K562 (cell line): ENCODE measurements around the gene SHISAL2A. TPM values are rescaled to one million over a fixed set of nuclear protein-coding genes. Genes with fewer than 3 reads are reported as not detected.

Experiments
- ATAC-seq: fragments of 200-7000 bp; cut with Tn5 transposase; 3 replicates; pipeline ENCODE4 v1.9.1; 2020; ENCODE audit warnings: moderate library complexity
- BruUV-seq: library from RNA; stranded (reverse); fragments of 400-500 nt; replicated peaks from 2 replicates; lab custom pipeline; 2021; lab: Mats Ljungman, UMichigan
- CTCF ChIA-PET: fragments of 300-600 bp; formaldehyde crosslinking; extraction: SDS; loops from one replicate; lab custom pipeline; 2021; ENCODE audit warnings: low intra/inter-chr PET ratio; lab: Yijun Ruan, JAX
- POLR2A ChIA-PET: fragments of 300-600, 350-650 bp; sonication (Branson Sonifier 250); formaldehyde crosslinking; extraction: SDS; loops from one replicate; lab custom pipeline; 2021; ENCODE audit warnings: antibody characterized with exemption, inconsistent platforms; lab: Yijun Ruan, JAX
- DNase-seq, 4 experiments: peaks; one replicate each; pipeline versions ENCODE4 v3.0.0 to v3.0.0-alpha.2; 2011 to 2018; ENCODE audit warnings: low spot score in 3 of 4, mixed read lengths in 3 of 4; ENCODE audit errors: extremely low read depth in 1 of 4
- FAIRE-seq: peaks from 2 replicates; lab custom pipeline; 2011; peaks lifted over from hg19 to GRCh38; lab: Jason Lieb, UNC
- H2AFZ ChIP-seq: 2 replicates; pipeline ENCODE4 v1.6.0; 2011; ENCODE audit warnings: low read depth, low read length, control low read depth, inconsistent platforms
- H3K27ac ChIP-seq: fragments of 200-600 bp; 3 replicates; pipeline ENCODE4 v1.8.0; 2011; ENCODE audit warnings: low read depth, mild to moderate bottlenecking, control low read depth, inconsistent platforms, low read length, moderate library complexity, mixed read lengths; ENCODE audit errors: extremely low read depth
- H3K27me3 ChIP-seq, 2 experiments: fragments of 300-600 bp in 1 of 2; 2 replicates in 1 of 2; 3 replicates in 1 of 2; pipeline versions ENCODE4 v1.6.0 to v1.8.0; 2011; ENCODE audit warnings: inconsistent platforms in 2 of 2, low read length in 2 of 2, mild to moderate bottlenecking in 1 of 2, mixed read lengths in 1 of 2, moderate library complexity in 1 of 2; ENCODE audit not compliant: control insufficient read depth in 2 of 2, insufficient read depth in 2 of 2
- H3K36me3 ChIP-seq: fragments of 300-600 bp; 3 replicates; pipeline ENCODE4 v1.8.0; 2011; ENCODE audit warnings: mild to moderate bottlenecking, low read length, inconsistent platforms; ENCODE audit not compliant: control insufficient read depth, insufficient read depth
- H3K4me1 ChIP-seq, 2 experiments: fragments of 200-600 bp in 1 of 2; replicated peaks in 1 of 2; 2 replicates in 1 of 2; 3 replicates in 1 of 2; pipeline versions ENCODE4 v1.5.1 to v1.8.0; 2011; ENCODE audit warnings: inconsistent platforms in 2 of 2, low read length in 2 of 2, mild to moderate bottlenecking in 1 of 2, mixed read lengths in 1 of 2, moderate library complexity in 1 of 2; ENCODE audit not compliant: control insufficient read depth in 2 of 2, insufficient read depth in 2 of 2
- H3K4me2 ChIP-seq: 2 replicates; pipeline ENCODE4 v1.6.1; 2011; ENCODE audit warnings: low read length, control low read depth, inconsistent platforms, mixed read lengths; ENCODE audit not compliant: insufficient read depth
- H3K4me3 ChIP-seq: fragments of 200-600 bp; sonication (generic), shearing (Covaris generic); 2 replicates; pipeline ENCODE4 v1.5.1; 2016; ENCODE audit warnings: control low read depth, inconsistent platforms
- H3K79me2 ChIP-seq: fragments of 200-600 bp; 3 replicates; pipeline ENCODE4 v1.8.0; 2011; ENCODE audit warnings: low read length, inconsistent platforms; ENCODE audit not compliant: control insufficient read depth, insufficient read depth
- H3K9ac ChIP-seq, 2 experiments: 2 replicates each; pipeline versions ENCODE4 v1.6.0 to v1.6.1; 2011; ENCODE audit warnings: low read depth in 2 of 2, low read length in 2 of 2, control low read depth in 1 of 2, inconsistent platforms in 1 of 2, mild to moderate bottlenecking in 1 of 2, mixed read lengths in 1 of 2; ENCODE audit not compliant: insufficient read depth in 1 of 2
- H3K9me1 ChIP-seq: one replicate; pipeline ENCODE4 v1.6.0; 2011; ENCODE audit warnings: inconsistent platforms, mild to moderate bottlenecking, low read length, moderate library complexity; ENCODE audit not compliant: control insufficient read depth, insufficient read depth
- H3K9me3 ChIP-seq: replicated peaks from 2 replicates; pipeline ENCODE4 v1.5.1; 2011; ENCODE audit warnings: low read depth, low read length, inconsistent platforms; ENCODE audit not compliant: control insufficient read depth, insufficient read depth
- H4K20me1 ChIP-seq: replicated peaks from 2 replicates; pipeline ENCODE4 v1.6.1; 2011; ENCODE audit warnings: low read length, inconsistent platforms, mixed read lengths; ENCODE audit not compliant: control insufficient read depth, insufficient read depth
- ARID1B ChIP-seq: fragments of 450-650 bp; IDR thresholded peaks from 2 replicates; pipeline ENCODE4 v1.6.1; 2016; ENCODE audit warnings: antibody characterized with exemption, mild to moderate bottlenecking, inconsistent platforms
- ARID3A ChIP-seq: IDR thresholded peaks from 2 replicates; pipeline ENCODE4 v1.6.1; 2012; ENCODE audit warnings: low read depth, low read length, improper control_type of control experiment, borderline replicate concordance
- CC2D1A ChIP-seq: fragments of 450-650 bp; IDR thresholded peaks from 2 replicates; pipeline ENCODE4 v1.6.1; 2017; ENCODE audit warnings: mild to moderate bottlenecking
- CREBBP ChIP-seq: IDR thresholded peaks from one replicate; pipeline ENCODE4 v1.6.1; 2012; ENCODE audit warnings: low read depth, mild to moderate bottlenecking, control low read depth, inconsistent platforms, low read length
- DDX20 ChIP-seq: fragments of 450-650 bp; IDR thresholded peaks from 2 replicates; pipeline ENCODE4 v1.6.1; 2016; ENCODE audit warnings: missing genetic modification characterization, low read depth, mild to moderate bottlenecking, missing compliant biosample characterization, moderate library complexity
- DPF2 ChIP-seq: fragments of 450-650 bp; IDR thresholded peaks from 2 replicates; pipeline ENCODE4 v1.6.1; 2016
- EP300 ChIP-seq: IDR thresholded peaks from 2 replicates; pipeline ENCODE4 v1.6.1; 2012; ENCODE audit warnings: low read length, improper control_type of control experiment
- GABPA ChIP-seq: fragments of 200-800 bp; sonication (Bioruptor generic); conservative IDR thresholded peaks from 2 replicates; pipeline ENCODE4 v1.6.1; 2016; ENCODE audit warnings: low read depth, missing genetic modification characterization, missing compliant biosample characterization
- MED1 ChIP-seq: sonication (generic); formaldehyde crosslinking; IDR thresholded peaks from 2 replicates; pipeline ENCODE4 v1.8.1; 2023; ENCODE audit warnings: missing genetic modification reagents, borderline replicate concordance
- NFE2 ChIP-seq: IDR thresholded peaks from 2 replicates; pipeline ENCODE4 v1.6.1; 2014; ENCODE audit warnings: antibody characterized with exemption, low read depth
- NFE2L1 ChIP-seq: fragments of 450-650 bp; IDR thresholded peaks from 2 replicates; pipeline ENCODE4 v1.6.1; 2016; ENCODE audit warnings: missing genetic modification characterization, low read depth, mild to moderate bottlenecking, missing compliant biosample characterization, moderate library complexity, borderline replicate concordance
- RBBP5 ChIP-seq: fragments of 200-600 bp; sonication (generic); IDR thresholded peaks from 2 replicates; pipeline ENCODE4 v1.6.1; 2012; ENCODE audit warnings: borderline replicate concordance, mild to moderate bottlenecking, low read length, control low read depth, inconsistent platforms; ENCODE audit not compliant: insufficient read depth, poor library complexity, severe bottlenecking
- SMAD3 ChIP-seq: fragments of 450-650 bp; formaldehyde crosslinking; conservative IDR thresholded peaks from 2 replicates; pipeline ENCODE4 v1.4.0; 2020; ENCODE audit warnings: mild to moderate bottlenecking
- ZBTB33 ChIP-seq: sonication (generic); formaldehyde crosslinking; IDR thresholded peaks from 2 replicates; pipeline ENCODE4 v1.8.1; 2023; ENCODE audit warnings: mild to moderate bottlenecking, missing genetic modification reagents
- ZKSCAN3 ChIP-seq: fragments of 250-450 bp; sonication (Bioruptor Pico); IDR thresholded peaks from 2 replicates; pipeline ENCODE4 v1.4.0; 2020
- ZNF316 ChIP-seq: fragments of 450-650 bp; IDR thresholded peaks from 2 replicates; pipeline ENCODE4 v1.6.1; 2016
- ZNF449 ChIP-seq: fragments of 250-450 bp; sonication (Bioruptor Pico); IDR thresholded peaks from 2 replicates; pipeline ENCODE4 v1.8.0; 2022; ENCODE audit warnings: moderate library complexity, mild to moderate bottlenecking, inconsistent platforms
- WGBS: fragments of 100-300 bp; shearing (Covaris generic); methylation state at CpG from one replicate; pipeline ENCODE4 v1.1.6; 2016; ENCODE audit warnings: low coverage, mixed read lengths; ENCODE audit not compliant: insufficient coverage; ENCODE audit errors: missing lambda C conversion rate; 5-methylcytosine and 5-hydroxymethylcytosine counted together
- in situ Hi-C: fragments of 300-500 bp; cut with MboI; formaldehyde crosslinking; loops from 4 replicates; pipeline ENCODE4 v1.15.0; 2018; ENCODE audit warnings: inconsistent platforms, mixed read lengths
- intact Hi-C: fragments of 100-400 bp; cut with micrococcal nuclease; formaldehyde crosslinking; loops from 2 replicates; pipeline ENCODE4 v1.14.2; 2022
- polyA plus RNA-seq, 8 experiments: library from polyadenylated mRNA; depleted of rRNA in 4 of 8; stranded (reverse) in 5 of 8; unstranded in 3 of 8; fragments of >200 nt; fragmentation: Nextera tagmentation in 2 of 8; fragmentation: Illumina TruSeq in 1 of 8; extraction: Ambion mirVana in 2 of 8; extraction: Trizol in 1 of 8; gene quantifications; 2 replicates each; pipeline versions ENCODE4 v1.2.1 to v1.2.3, GENCODE V29; 2011 to 2014; ENCODE audit warnings: inconsistent platforms in 1 of 8, missing spikeins in 1 of 8
- total RNA-seq, 7 experiments: library from RNA; depleted of rRNA in 6 of 7; stranded (reverse); fragments of >200 nt in 6 of 7; fragmentation: Illumina TruSeq in 2 of 7; extraction: Trizol in 2 of 7; gene quantifications; 2 replicates each; pipeline versions ENCODE4 v1.2.1 to v1.2.3, GENCODE V29; 2011 to 2021; ENCODE audit warnings: low replicate concordance in 1 of 7

SHISAL2A gene
- total and polyA plus RNA-seq, 9 of the 15 experiments (the other 6 are each of a cell fraction or from before 2014, with no cell fraction given), result 0.11 TPM; not detected in 8

DNA sequence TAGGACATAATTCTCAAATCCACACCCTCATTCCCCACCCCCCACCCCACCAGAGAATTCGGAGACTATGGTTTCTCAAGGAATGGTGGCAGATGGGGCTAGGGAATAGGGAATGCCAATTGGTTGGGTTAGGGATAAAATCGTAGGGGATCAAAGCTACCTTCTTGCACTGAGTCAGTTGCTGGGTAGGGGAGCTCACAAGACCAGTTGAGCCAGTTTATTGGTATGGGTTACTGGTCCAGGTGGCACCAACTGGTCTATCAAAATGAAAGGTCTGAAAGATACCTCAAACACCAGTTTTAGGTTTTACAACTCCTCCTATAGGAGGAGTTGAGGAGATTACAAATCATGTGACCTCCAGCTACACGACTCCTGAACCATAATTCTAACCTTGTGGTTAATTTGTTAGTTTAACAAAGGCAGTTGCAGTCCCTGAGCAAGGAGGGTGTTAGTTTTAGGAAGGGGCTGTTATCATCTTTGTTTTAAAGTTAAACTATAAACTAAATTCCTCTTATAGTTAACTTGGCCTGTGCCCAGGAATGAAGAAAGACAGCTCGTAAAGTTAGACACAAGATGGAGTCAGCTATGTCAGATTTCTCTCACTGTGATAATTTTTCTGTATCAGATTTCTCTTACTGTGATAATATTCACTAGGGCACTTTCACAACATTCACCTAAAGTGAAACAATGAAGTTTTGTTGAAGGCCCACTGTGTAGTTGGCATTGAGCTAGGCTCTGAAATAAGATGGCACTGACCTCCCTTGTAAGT is 2.5 kb downstream of the SHISAL2A start:
- no peak overlapping the region for H3K27ac ChIP-seq
- peak overlapping the region; percentile 67 for H2AFZ ChIP-seq
- ChIA-PET POLR2A (interaction anchor here (1.4 kb wide), 1 partner anchor 17 kb away, joined by 5 read pairs; no protein-coding TSS in a partner anchor), CTCF (no interaction called here)
- H3K4me3 ChIP-seq, result no peak overlapping the region
- peaks cover 13 to 19% of the 10 kb centered on the region in 2 experiments; a peak in 4 of 5 replicates for H3K4me1 ChIP-seq
- H3K27me3 ChIP-seq, result no peaks in the 10 kb centered on the region
- in situ Hi-C loops, result no loop called here
- H3K36me3 ChIP-seq, result no peaks in the 10 kb centered on the region
- peak in 1 of 4 experiments; percentile 4 for DNase-seq
- no peak overlapping the region for H3K9ac ChIP-seq
- intact Hi-C loops, result no loop called here
- no peak overlapping the region for H3K4me2 ChIP-seq
- no TSS peak for BruUV-seq
- no peaks in the 10 kb centered on the region for H3K79me2 ChIP-seq
- no peaks in the 10 kb centered on the region for H4K20me1 ChIP-seq
- WGBS, result 32% methylated on average over 4 of the region's 4 CpGs
- ATAC-seq, result no peak
- H3K9me1 ChIP-seq, result no peaks in the 10 kb centered on the region
- H3K9me3 ChIP-seq, result no peaks in the 10 kb centered on the region
- no peak for FAIRE-seq
- TF ChIP-seq ZNF316, result no peak
- no peak for TF ChIP-seq ZKSCAN3 (CRISPR knock-in tag)
- no peak for TF ChIP-seq ZBTB33 (CRISPR knock-in tag)
- TF ChIP-seq CC2D1A, result no peak
- TF ChIP-seq GABPA (tag), result no peak
- no peak for TF ChIP-seq CREBBP
- peak; percentile 40; the same call in 1 of the 2 replicates for TF ChIP-seq NFE2L1 (tag)
- no peak for TF ChIP-seq ARID1B
- no peak for TF ChIP-seq DPF2
- TF ChIP-seq MED1, result no peak
- no peak for TF ChIP-seq ARID3A
- TF ChIP-seq DDX20, result peak; percentile 86
- no peak for TF ChIP-seq NFE2
- TF ChIP-seq ZNF449 (CRISPR knock-in tag), result 0 out of 2 replicates have a peak, but pooled peaks have one; percentile 50
- TF ChIP-seq RBBP5, result no peak
- 0 out of 2 replicates have a peak, but pooled peaks have one; percentile 51 for TF ChIP-seq SMAD3 (CRISPR knock-in tag)
- no peak for TF ChIP-seq EP300
